SK-N-SH (cell line): ENCODE measurements around the gene RGS10. TPM values are rescaled to one million over a fixed set of nuclear protein-coding genes. Genes with fewer than 3 reads are reported as not detected.

Source experiments
- CTCF ChIA-PET: fragments of 300-600, 350-600 bp; formaldehyde crosslinking; extraction: SDS; loops from one replicate; lab custom pipeline; 2021; lab: Yijun Ruan, JAX
- POLR2A ChIA-PET: fragments of 350-600 bp; sonication (Branson Sonifier 250); formaldehyde crosslinking; extraction: SDS; loops from one replicate; lab custom pipeline; 2020; ENCODE audit warnings: antibody characterized with exemption, inconsistent platforms; lab: Yijun Ruan, JAX
- DNase-seq: peaks from one replicate; pipeline ENCODE4 v3.0.0; 2012
- H2AFZ ChIP-seq: fragments of 200-600 bp; sonication (generic); 2 replicates; pipeline ENCODE4 v1.8.1; 2016; ENCODE audit warnings: antibody characterized with exemption, mild to moderate bottlenecking, low read depth
- H3F3A ChIP-seq: fragments of 200-600 bp; sonication (generic); replicated peaks from 2 replicates; pipeline ENCODE3; 2016; ENCODE audit warnings: antibody characterized with exemption, mild to moderate bottlenecking; ENCODE audit not compliant: insufficient read depth
- H3K27ac ChIP-seq, 2 experiments: fragments of 200-500 bp in 1 of 2; fragments of 200-600 bp in 1 of 2; sonication (Bioruptor generic) in 1 of 2; sonication (generic), shearing (Covaris generic) in 1 of 2; 2 replicates each; pipeline versions ENCODE4 v1.5.1 to v1.6.1; 2014 to 2016; ENCODE audit warnings: low read depth in 2 of 2, inconsistent platforms in 1 of 2, low read length in 1 of 2, mild to moderate bottlenecking in 1 of 2, mixed read lengths in 1 of 2
- H3K27me3 ChIP-seq: fragments of 200-600 bp; sonication (generic), shearing (Covaris generic); 2 replicates; pipeline ENCODE4 v1.6.1; 2016; ENCODE audit warnings: mixed run types; ENCODE audit not compliant: insufficient read depth
- H3K36me3 ChIP-seq, 2 experiments: fragments of 200-500 bp in 1 of 2; fragments of 200-600 bp in 1 of 2; sonication (Bioruptor generic) in 1 of 2; sonication (generic) in 1 of 2; replicated peaks in 1 of 2; 2 replicates each; pipeline versions ENCODE3 to v1.5.1; 2014 to 2016; ENCODE audit warnings: low read length in 1 of 2, mild to moderate bottlenecking in 1 of 2; ENCODE audit not compliant: insufficient read depth in 2 of 2, control insufficient read depth in 1 of 2
- H3K4me1 ChIP-seq, 2 experiments: fragments of 200-500 bp in 1 of 2; fragments of 200-600 bp in 1 of 2; sonication (Bioruptor generic) in 1 of 2; sonication (generic), shearing (Covaris generic) in 1 of 2; 2 replicates each; pipeline versions ENCODE4 v1.5.1 to v1.6.1; 2014 to 2016; ENCODE audit warnings: low read depth in 1 of 2, low read length in 1 of 2, mixed run types in 1 of 2; ENCODE audit not compliant: insufficient read depth in 2 of 2, control insufficient read depth in 1 of 2
- H3K4me2 ChIP-seq: fragments of 200-600 bp; sonication (generic), shearing (Covaris generic); 2 replicates; pipeline ENCODE4 v1.6.1; 2017; ENCODE audit warnings: mixed run types
- H3K4me3 ChIP-seq, 2 experiments: fragments of 200-500 bp in 1 of 2; fragments of 200-600 bp in 1 of 2; sonication (Bioruptor generic) in 1 of 2; sonication (generic), shearing (Covaris generic) in 1 of 2; 2 replicates each; pipeline versions ENCODE4 v1.5.1 to v1.8.1; 2014 to 2016; ENCODE audit warnings: low read depth in 2 of 2, inconsistent platforms in 1 of 2, low read length in 1 of 2, mild to moderate bottlenecking in 1 of 2, mixed read lengths in 1 of 2, moderate library complexity in 1 of 2
- H3K79me2 ChIP-seq: fragments of 200-600 bp; sonication (generic); 2 replicates; pipeline ENCODE4 v1.8.1; 2017; ENCODE audit warnings: mild to moderate bottlenecking; ENCODE audit not compliant: insufficient read depth
- H3K9ac ChIP-seq: fragments of 200-600 bp; sonication (generic); 2 replicates; pipeline ENCODE4 v1.6.1; 2017; ENCODE audit warnings: mixed run types
- H3K9me2 ChIP-seq: fragments of 200-600 bp; sonication (generic); 2 replicates; pipeline ENCODE4 v1.6.1; 2017; ENCODE audit warnings: mixed run types
- H3K9me3 ChIP-seq: fragments of 200-600 bp; sonication (generic); 2 replicates; pipeline ENCODE4 v1.6.1; 2017; ENCODE audit warnings: mixed run types, mild to moderate bottlenecking, moderate library complexity
- H4K20me1 ChIP-seq: fragments of 200-600 bp; sonication (generic); 2 replicates; pipeline ENCODE4 v1.6.1; 2017; ENCODE audit warnings: mild to moderate bottlenecking, mixed run types; ENCODE audit not compliant: insufficient read depth
- CTCF ChIP-seq: fragments of 200-600 bp; sonication (generic); IDR thresholded peaks from 2 replicates; pipeline ENCODE4 v1.6.1; 2017; ENCODE audit warnings: antibody characterized with exemption, mild to moderate bottlenecking, moderate library complexity
- ELF1 ChIP-seq: IDR thresholded peaks from 2 replicates; pipeline ENCODE4 v1.4.0; 2012
- FOSL2 ChIP-seq: IDR thresholded peaks from 2 replicates; pipeline ENCODE4 v1.4.0; 2012; ENCODE audit warnings: low read depth, mild to moderate bottlenecking, moderate library complexity, borderline replicate concordance
- FOXM1 ChIP-seq: IDR thresholded peaks from 2 replicates; pipeline ENCODE4 v1.4.0; 2012; ENCODE audit warnings: low read depth, mild to moderate bottlenecking
- JUND ChIP-seq: IDR thresholded peaks from 2 replicates; pipeline ENCODE4 v1.4.0; 2012
- MAX ChIP-seq: IDR thresholded peaks from 2 replicates; pipeline ENCODE4 v1.4.0; 2012; ENCODE audit warnings: low read depth
- NFIC ChIP-seq: IDR thresholded peaks from 2 replicates; pipeline ENCODE4 v1.4.0; 2012; ENCODE audit warnings: borderline replicate concordance
- NRF1 ChIP-seq: IDR thresholded peaks from 2 replicates; pipeline ENCODE4 v1.6.1; 2012; ENCODE audit warnings: low read depth, mild to moderate bottlenecking, low read length
- POLR2AphosphoS5 ChIP-seq: IDR thresholded peaks from 2 replicates; pipeline ENCODE4 v1.6.1; 2012; ENCODE audit warnings: low read depth, low read length
- RAD21 ChIP-seq: IDR thresholded peaks from 2 replicates; pipeline ENCODE4 v1.6.1; 2012; ENCODE audit warnings: mild to moderate bottlenecking, low read length
- SIN3A ChIP-seq: IDR thresholded peaks from 2 replicates; pipeline ENCODE4 v1.6.1; 2012; ENCODE audit warnings: low read depth, mild to moderate bottlenecking, low read length, moderate library complexity, borderline replicate concordance
- TCF12 ChIP-seq: IDR thresholded peaks from 2 replicates; pipeline ENCODE4 v1.4.0; 2012
- YY1 ChIP-seq: IDR thresholded peaks from 2 replicates; pipeline ENCODE4 v1.4.0; 2012; ENCODE audit warnings: low read depth, mild to moderate bottlenecking
- WGBS: methylation state at CpG from one replicate; pipeline ENCODE4 v1.1.6; 2017; ENCODE audit warnings: low lambda C conversion rate; 5-methylcytosine and 5-hydroxymethylcytosine counted together
- polyA plus RNA-seq, 3 experiments: library from polyadenylated mRNA; depleted of rRNA; stranded (reverse); fragments of >200 nt; gene quantifications; 2 replicates each; pipeline ENCODE4 v1.2.3, GENCODE V29; 2012
- TF ChIP-seq, protein P1 (sequence below): IDR thresholded peaks from 2 replicates; pipeline ENCODE4 v1.4.0; 2012; ENCODE audit warnings: low read depth, borderline replicate concordance
- TF ChIP-seq, protein P2 (sequence below): IDR thresholded peaks from 2 replicates; pipeline ENCODE4 v1.6.1; 2012; ENCODE audit warnings: mild to moderate bottlenecking, low read depth, low read length, moderate library complexity
- TF ChIP-seq, protein P3 (sequence below): IDR thresholded peaks from 2 replicates; pipeline ENCODE4; 2012

The RGS10 gene
- polyA plus RNA-seq, 1 of the 3 experiments (the other 2 are of a cell fraction), result 44.6 TPM

GRCh38 chr10:119522747-119523426 is 19.6 kb downstream of the RGS10 start:
- no peak overlapping the region for H3K9ac ChIP-seq
- POLR2A ChIA-PET, result no interaction called here
- no peak for TF ChIP-seq NRF1
- no peak for TF ChIP-seq CTCF
- TF ChIP-seq FOXM1, result no peak
- TF ChIP-seq, all 33 proteins: peak for 0
- Histone ChIP-seq H3K9me2 (no peaks in the 10 kb centered on the region), H3K36me3 (peaks cover 2 to 8% of the 10 kb centered on the region in 2 experiments), H3K9me3 (no peaks in the 10 kb centered on the region), H3K4me1 (peaks cover 0 to 11% of the 10 kb centered on the region in 2 experiments; a peak in 1 of 4 replicates), H4K20me1 (no peaks in the 10 kb centered on the region), H3K4me2 (no peak overlapping the region), H3F3A (peaks cover 16% of the 10 kb centered on the region), H2AFZ (no peak overlapping the region), H3K4me3 (no peak overlapping the region), H3K27me3 (no peaks in the 10 kb centered on the region), H3K79me2 (peaks cover 7% of the 10 kb centered on the region), H3K27ac (no peak overlapping the region)
- CTCF ChIA-PET, result interaction anchor here (1.7 kb wide), 1 partner anchor 316 kb away, joined by 4 read pairs; the partner anchor contains the start of gene GRK5
- WGBS, result 94% methylated on average over 10 of the region's 11 CpGs
- no peak for DNase-seq

DNA sequence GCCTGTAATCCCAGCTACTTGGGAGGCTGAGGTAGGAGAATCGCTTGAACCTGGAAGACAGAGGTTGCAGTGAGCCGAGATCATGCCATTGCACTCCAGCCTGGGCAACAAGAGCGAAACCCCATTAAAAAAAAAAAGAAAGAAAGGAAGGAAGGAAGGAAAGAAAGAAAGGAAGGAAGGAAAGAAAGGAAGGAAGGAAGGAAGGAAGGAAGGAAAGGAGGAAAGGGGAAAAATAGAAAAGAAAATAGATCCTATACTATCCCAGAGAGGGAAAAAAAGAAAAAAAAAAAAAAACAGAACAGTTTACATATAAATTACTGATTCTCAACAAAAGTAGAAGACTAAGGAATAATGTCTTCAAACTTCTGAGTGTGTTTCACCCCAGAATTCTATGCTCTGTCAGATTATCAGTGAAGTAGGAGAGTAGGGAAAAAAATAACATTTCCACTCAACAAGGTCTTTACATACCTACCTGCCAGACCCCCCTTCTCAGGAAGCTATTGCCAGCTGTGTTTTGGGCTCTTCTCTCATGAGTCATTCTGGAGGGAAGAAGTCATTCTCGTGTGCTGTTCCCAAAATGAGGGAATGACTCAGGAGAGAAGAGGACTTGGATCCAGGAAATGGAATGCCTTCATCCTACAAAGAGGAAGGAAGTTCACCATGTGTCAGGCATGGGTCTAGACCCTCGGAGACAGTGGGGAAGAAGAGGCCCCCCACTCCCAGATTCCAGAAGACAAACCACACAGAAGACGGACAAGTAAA is 20.9 kb downstream of the RGS10 start:
- Histone ChIP-seq H3K27me3 (no peaks in the 10 kb centered on the region), H3K4me3 (no peak overlapping the region), H2AFZ (no peak overlapping the region), H3K27ac (peak overlapping the region in 1 of 2 experiments; percentile 50; a peak in 2 of 4 replicates), H3K9me3 (no peaks in the 10 kb centered on the region), H3F3A (peaks cover 14% of the 10 kb centered on the region), H4K20me1 (no peaks in the 10 kb centered on the region), H3K9ac (no peak overlapping the region), H3K4me2 (peak overlapping the region; percentile 4)
- ChIA-PET CTCF (interaction anchor here (1.0 kb wide), 1 partner anchor 315 kb away, joined by 3 read pairs; no protein-coding TSS in a partner anchor), POLR2A (no interaction called here)
- DNase-seq, result no peak
- TF ChIP-seq POLR2AphosphoS5 (peak; percentile 46; the same call in 1 of the 2 replicates), TCF12 (peak; percentile 81), ELF1 (peak; percentile 67), JUND (peak; percentile 85), NFIC (peak; percentile 41; the same call in 1 of the 2 replicates), RAD21 (no peak), YY1 (no peak), SIN3A (peak; percentile 72; the same call in 1 of the 2 replicates), FOSL2 (peak; percentile 96), FOXM1 (no peak), MAX (peak; percentile 44; the same call in 1 of the 2 replicates)
- TF ChIP-seq, protein P1, sequence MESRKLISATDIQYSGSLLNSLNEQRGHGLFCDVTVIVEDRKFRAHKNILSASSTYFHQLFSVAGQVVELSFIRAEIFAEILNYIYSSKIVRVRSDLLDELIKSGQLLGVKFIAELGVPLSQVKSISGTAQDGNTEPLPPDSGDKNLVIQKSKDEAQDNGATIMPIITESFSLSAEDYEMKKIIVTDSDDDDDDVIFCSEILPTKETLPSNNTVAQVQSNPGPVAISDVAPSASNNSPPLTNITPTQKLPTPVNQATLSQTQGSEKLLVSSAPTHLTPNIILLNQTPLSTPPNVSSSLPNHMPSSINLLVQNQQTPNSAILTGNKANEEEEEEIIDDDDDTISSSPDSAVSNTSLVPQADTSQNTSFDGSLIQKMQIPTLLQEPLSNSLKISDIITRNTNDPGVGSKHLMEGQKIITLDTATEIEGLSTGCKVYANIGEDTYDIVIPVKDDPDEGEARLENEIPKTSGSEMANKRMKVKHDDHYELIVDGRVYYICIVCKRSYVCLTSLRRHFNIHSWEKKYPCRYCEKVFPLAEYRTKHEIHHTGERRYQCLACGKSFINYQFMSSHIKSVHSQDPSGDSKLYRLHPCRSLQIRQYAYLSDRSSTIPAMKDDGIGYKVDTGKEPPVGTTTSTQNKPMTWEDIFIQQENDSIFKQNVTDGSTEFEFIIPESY, result no peak
- TF ChIP-seq, protein P2, sequence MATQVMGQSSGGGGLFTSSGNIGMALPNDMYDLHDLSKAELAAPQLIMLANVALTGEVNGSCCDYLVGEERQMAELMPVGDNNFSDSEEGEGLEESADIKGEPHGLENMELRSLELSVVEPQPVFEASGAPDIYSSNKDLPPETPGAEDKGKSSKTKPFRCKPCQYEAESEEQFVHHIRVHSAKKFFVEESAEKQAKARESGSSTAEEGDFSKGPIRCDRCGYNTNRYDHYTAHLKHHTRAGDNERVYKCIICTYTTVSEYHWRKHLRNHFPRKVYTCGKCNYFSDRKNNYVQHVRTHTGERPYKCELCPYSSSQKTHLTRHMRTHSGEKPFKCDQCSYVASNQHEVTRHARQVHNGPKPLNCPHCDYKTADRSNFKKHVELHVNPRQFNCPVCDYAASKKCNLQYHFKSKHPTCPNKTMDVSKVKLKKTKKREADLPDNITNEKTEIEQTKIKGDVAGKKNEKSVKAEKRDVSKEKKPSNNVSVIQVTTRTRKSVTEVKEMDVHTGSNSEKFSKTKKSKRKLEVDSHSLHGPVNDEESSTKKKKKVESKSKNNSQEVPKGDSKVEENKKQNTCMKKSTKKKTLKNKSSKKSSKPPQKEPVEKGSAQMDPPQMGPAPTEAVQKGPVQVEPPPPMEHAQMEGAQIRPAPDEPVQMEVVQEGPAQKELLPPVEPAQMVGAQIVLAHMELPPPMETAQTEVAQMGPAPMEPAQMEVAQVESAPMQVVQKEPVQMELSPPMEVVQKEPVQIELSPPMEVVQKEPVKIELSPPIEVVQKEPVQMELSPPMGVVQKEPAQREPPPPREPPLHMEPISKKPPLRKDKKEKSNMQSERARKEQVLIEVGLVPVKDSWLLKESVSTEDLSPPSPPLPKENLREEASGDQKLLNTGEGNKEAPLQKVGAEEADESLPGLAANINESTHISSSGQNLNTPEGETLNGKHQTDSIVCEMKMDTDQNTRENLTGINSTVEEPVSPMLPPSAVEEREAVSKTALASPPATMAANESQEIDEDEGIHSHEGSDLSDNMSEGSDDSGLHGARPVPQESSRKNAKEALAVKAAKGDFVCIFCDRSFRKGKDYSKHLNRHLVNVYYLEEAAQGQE, result 0 out of 2 replicates have a peak, but pooled peaks have one; percentile 26
- TF ChIP-seq, protein P3, sequence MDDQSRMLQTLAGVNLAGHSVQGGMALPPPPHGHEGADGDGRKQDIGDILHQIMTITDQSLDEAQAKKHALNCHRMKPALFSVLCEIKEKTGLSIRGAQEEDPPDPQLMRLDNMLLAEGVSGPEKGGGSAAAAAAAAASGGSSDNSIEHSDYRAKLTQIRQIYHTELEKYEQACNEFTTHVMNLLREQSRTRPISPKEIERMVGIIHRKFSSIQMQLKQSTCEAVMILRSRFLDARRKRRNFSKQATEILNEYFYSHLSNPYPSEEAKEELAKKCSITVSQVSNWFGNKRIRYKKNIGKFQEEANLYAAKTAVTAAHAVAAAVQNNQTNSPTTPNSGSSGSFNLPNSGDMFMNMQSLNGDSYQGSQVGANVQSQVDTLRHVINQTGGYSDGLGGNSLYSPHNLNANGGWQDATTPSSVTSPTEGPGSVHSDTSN, result peak; percentile 65
- TF ChIP-seq, all 33 proteins: peak for 10
- Histone ChIP-seq H3K36me3 (peaks cover 2 to 8% of the 10 kb centered on the region in 2 experiments), H3K4me1 (peaks cover 2 to 8% of the 10 kb centered on the region in 2 experiments; a peak in 2 of 4 replicates), H3K9me2 (no peaks in the 10 kb centered on the region), H3K79me2 (no peaks in the 10 kb centered on the region)
- 70% methylated on average over 6 of the region's 6 CpGs for WGBS
